ENCODE measurements around the gene POLDIP2. TPM values are rescaled to one million over a fixed set of nuclear protein-coding genes. Genes with fewer than 3 reads are reported as not detected.

Gene POLDIP2
- total RNA-seq, 1 donor from 2014 or later, result 45.9 TPM

DNA sequence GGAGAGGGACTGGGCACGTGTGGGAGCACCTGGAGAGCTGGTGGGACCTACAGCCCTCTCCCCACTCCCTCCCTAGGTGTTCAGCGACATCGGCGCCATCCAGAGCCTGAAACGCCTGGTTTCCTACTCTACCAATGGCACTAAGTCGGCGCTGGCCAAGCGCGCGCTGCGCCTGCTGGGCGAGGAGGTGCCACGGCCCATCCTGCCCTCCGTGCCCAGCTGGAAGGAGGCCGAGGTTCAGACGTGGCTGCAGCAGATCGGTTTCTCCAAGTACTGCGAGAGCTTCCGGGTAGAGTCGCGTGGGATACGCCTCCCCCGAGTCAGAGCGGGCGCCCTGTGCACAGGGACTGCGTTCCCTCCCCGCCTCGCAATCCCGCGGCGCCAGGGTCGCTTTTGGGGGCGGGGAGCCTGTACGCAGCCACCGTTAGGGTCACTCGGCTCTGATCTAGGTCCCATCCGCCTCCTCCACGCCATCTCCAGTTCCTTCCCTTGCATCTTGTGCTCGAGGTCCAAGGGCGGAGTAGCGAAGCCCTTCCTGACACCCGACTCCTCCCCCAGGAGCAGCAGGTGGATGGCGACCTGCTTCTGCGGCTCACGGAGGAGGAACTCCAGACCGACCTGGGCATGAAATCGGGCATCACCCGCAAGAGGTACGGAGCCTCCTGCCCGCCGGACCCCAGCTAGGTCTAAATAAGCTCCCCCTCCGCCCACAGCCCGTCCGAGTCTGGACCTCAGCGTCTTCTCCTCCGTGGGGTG, 27.1 kb upstream of the POLDIP2 start:
- Histone ChIP-seq H3K9me3 (no peaks in the 10 kb centered on the region), H3K4me3 (peak overlapping the region; percentile 40 to 47), H3K36me3 (peaks cover 0 to 18% of the 10 kb centered on the region in 2 donors), H3K27me3 (no peaks in the 10 kb centered on the region), H3K4me1 (peaks cover 23% of the 10 kb centered on the region), H3K27ac (no peak overlapping the region)
- intact Hi-C loops (cut with DNase I), result no loop called here
- DNase-seq (ENCODE audit: extremely low spot score in 2 of 2), result no peak
- TF ChIP-seq POLR2A (IDR thresholded peaks at IDR 0.05) (no peak), POLR2AphosphoS5 (IDR thresholded peaks at IDR 0.05; ENCODE audit: insufficient read depth in 1 of 2, low read depth in 1 of 2) (peak in 1 of 2 donors; percentile 30)

DNA sequence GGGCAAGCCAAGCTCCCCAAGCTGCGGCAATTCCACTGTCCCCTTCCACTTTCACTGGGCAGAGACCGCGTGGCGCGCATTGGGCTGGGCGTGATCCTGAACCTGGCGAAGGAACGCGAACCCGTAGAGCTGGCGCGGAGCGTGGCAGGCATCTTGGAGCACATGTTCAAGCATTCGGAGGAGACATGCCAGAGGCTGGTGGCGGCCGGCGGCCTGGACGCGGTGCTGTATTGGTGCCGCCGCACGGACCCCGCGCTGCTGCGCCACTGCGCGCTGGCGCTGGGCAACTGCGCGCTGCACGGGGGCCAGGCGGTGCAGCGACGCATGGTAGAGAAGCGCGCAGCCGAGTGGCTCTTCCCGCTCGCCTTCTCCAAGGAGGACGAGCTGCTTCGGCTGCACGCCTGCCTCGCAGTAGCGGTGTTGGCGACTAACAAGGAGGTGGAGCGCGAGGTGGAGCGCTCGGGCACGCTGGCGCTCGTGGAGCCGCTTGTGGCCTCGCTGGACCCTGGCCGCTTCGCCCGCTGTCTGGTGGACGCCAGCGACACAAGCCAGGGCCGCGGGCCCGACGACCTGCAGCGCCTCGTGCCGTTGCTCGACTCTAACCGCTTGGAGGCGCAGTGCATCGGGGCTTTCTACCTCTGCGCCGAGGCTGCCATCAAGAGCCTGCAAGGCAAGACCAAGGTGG, 24.0 kb upstream of the POLDIP2 start:
- intact Hi-C loops (cut with DNase I), result no loop called here
- TF ChIP-seq, protein P1, sequence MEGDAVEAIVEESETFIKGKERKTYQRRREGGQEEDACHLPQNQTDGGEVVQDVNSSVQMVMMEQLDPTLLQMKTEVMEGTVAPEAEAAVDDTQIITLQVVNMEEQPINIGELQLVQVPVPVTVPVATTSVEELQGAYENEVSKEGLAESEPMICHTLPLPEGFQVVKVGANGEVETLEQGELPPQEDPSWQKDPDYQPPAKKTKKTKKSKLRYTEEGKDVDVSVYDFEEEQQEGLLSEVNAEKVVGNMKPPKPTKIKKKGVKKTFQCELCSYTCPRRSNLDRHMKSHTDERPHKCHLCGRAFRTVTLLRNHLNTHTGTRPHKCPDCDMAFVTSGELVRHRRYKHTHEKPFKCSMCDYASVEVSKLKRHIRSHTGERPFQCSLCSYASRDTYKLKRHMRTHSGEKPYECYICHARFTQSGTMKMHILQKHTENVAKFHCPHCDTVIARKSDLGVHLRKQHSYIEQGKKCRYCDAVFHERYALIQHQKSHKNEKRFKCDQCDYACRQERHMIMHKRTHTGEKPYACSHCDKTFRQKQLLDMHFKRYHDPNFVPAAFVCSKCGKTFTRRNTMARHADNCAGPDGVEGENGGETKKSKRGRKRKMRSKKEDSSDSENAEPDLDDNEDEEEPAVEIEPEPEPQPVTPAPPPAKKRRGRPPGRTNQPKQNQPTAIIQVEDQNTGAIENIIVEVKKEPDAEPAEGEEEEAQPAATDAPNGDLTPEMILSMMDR (IDR thresholded peaks at IDR 0.05), result no peak
- TF ChIP-seq POLR2A (IDR thresholded peaks at IDR 0.05) (no peak), POLR2AphosphoS5 (IDR thresholded peaks at IDR 0.05; ENCODE audit: insufficient read depth in 1 of 2, low read depth in 1 of 2) (no peak)
- Histone ChIP-seq H3K27me3 (no peaks in the 10 kb centered on the region), H3K9me3 (no peaks in the 10 kb centered on the region), H3K4me3 (no peak overlapping the region), H3K27ac (no peak overlapping the region), H3K4me1 (peaks cover 23% of the 10 kb centered on the region), H3K36me3 (no peaks in the 10 kb centered on the region)
- DNase-seq (ENCODE audit: extremely low spot score in 2 of 2), result no peak

DNA sequence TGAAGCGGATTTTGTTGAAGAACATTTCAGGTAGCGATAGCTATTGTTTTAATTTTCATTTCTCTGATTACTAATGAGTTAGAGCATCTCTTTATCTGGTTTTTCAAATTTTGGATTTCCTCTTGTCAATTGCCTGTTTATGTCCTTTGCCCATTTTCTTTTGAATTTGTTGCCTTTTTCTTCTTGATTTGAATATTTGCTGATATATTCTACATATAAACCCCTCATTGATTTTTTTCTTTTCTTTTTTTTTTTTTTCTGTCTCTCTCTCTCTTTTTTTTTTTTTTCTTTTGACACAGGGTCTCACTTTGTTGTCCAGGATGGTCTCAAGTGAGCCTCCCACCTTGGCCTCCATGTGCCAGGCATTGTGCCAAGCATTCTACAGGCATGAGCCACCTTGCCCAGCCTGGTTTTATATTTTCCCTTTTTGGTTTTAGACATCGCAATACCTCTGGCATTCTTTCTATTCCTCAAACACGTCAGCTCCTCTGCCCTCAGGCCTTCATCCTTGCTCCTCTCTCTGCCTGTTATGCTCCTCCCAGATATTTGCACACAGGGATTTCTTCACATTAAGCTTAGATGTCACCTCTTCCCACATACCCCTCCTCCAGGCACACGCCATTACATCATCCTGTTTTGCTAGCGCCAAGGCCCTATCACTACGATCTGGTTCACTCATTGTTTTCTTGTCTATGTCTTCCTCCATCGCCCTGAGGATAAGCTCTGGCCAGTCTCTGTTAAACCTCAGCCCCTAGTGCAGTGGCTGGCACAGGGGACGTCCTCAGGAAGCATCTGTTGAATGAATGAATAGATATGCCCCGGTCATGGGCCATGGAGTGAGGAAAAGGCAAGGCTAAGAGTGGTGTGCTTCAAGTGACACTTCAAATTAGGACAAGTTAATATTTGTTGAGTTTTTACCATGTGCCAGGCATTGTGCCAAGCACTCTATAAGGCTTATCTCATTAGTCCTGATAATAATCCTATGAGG, 22.8 kb upstream of the POLDIP2 start:
- no peaks in the 10 kb centered on the region for H3K9me3 ChIP-seq
- DNase-seq (ENCODE audit: extremely low spot score in 2 of 2), result no peak
- H3K27ac ChIP-seq, result no peak overlapping the region
- intact Hi-C loops (cut with DNase I), result no loop called here
- no peaks in the 10 kb centered on the region for H3K36me3 ChIP-seq
- no peak overlapping the region for H3K4me3 ChIP-seq
- peaks cover 19% of the 10 kb centered on the region for H3K4me1 ChIP-seq
- TF ChIP-seq POLR2AphosphoS5 (IDR thresholded peaks at IDR 0.05; ENCODE audit: insufficient read depth in 1 of 2, low read depth in 1 of 2), result no peak
- TF ChIP-seq POLR2A (IDR thresholded peaks at IDR 0.05), result no peak
- TF ChIP-seq, protein P1 (IDR thresholded peaks at IDR 0.05), result no peak
- no peaks in the 10 kb centered on the region for H3K27me3 ChIP-seq

DNA sequence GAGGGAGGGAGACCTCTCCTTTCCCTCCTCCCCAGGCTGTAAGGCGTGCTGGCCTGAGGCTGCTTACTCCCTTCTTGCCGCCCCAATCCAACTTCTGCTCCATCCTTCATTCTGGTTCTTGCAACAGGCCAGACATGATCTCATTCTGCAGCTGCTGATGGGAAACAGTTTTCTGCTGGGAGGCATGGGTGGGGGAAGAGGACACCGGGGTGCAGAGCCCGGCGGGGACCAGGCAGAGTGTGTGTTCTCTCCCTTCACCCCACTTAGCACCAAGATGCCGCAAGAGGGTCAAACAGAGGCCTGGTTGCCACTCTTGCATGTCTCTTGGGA, 15.6 kb upstream of the POLDIP2 start:
- no peaks in the 10 kb centered on the region for H3K36me3 ChIP-seq
- no peak for DNase-seq (ENCODE audit: extremely low spot score in 2 of 2)
- H3K4me1 ChIP-seq, result peaks cover 17% of the 10 kb centered on the region
- H3K4me3 ChIP-seq, result peak overlapping the region; percentile 50 to 72
- no peaks in the 10 kb centered on the region for H3K9me3 ChIP-seq
- H3K27me3 ChIP-seq, result no peaks in the 10 kb centered on the region
- intact Hi-C loops (cut with DNase I), result no loop called here
- TF ChIP-seq, protein P1 (IDR thresholded peaks at IDR 0.05), result no peak
- TF ChIP-seq POLR2AphosphoS5 (IDR thresholded peaks at IDR 0.05; ENCODE audit: insufficient read depth in 1 of 2, low read depth in 1 of 2) (no peak), POLR2A (IDR thresholded peaks at IDR 0.05) (no peak)
- H3K27ac ChIP-seq, result no peak overlapping the region

Measured in vagina (tissue), 2 donors.